ENCODE results near the gene CAMK1D.

Gene CAMK1D

GRCh38 chr10:12702215-12702770 is 352.9 kb downstream of the CAMK1D start:
- no peak for TF ChIP-seq EZH2phosphoT487 (IDR thresholded peaks at IDR 0.05; ENCODE audit: borderline replicate concordance, low read length)
- no peak for TF ChIP-seq CTCF (IDR thresholded peaks at IDR 0.05; ENCODE audit: low read depth, low read length, poor library complexity, severe bottlenecking)
- Histone ChIP-seq H3K27ac (ENCODE audit: low read depth, low read length) (no peak overlapping the region), H3K4me3 (ENCODE audit: low read length) (no peak overlapping the region), H3K79me2 (ENCODE audit: control insufficient read depth, low read length) (no peaks in the 10 kb centered on the region), H3K27me3 (ENCODE audit: control insufficient read depth, low read length) (no peaks in the 10 kb centered on the region), H3F3A (ENCODE audit: control insufficient read depth, insufficient read depth) (no peaks in the 10 kb centered on the region), H3K36me3 (ENCODE audit: control insufficient read depth, low read length) (no peaks in the 10 kb centered on the region; the same call in 1 of the 2 replicates), H3K9me3 (ENCODE audit: control insufficient read depth, insufficient read depth, low read length) (no peaks in the 10 kb centered on the region), H3K4me1 (ENCODE audit: control insufficient read depth, low read length) (no peaks in the 10 kb centered on the region), H3K9me2 (replicated peaks; ENCODE audit: control insufficient read depth, low read length) (no peaks in the 10 kb centered on the region), H3K4me2 (ENCODE audit: low read length) (no peak overlapping the region), H4K20me1 (ENCODE audit: control insufficient read depth, insufficient read depth, low read depth, low read length) (0 out of 2 replicates have a peak, but pooled peaks cover 6% of the 10 kb centered on the region)

DNA sequence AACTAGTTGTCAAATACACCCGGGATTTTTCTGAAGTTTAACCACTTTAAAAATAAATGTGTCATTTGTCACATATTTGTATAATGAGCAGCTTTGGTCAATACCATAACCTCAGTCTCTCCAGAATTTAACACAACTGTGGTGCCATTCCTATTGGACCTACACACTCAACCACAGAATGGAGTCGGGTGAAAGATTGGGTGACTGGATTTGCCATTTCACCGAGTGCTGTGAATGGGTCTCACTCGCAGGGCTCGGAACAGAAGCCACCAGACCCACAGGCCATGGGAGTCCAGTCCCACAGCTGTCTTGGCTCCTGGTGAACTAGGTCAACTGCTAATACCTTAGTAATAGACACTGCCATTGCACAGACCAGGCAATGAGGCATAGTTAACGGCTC is 353.8 kb downstream of the CAMK1D start:
- no peaks in the 10 kb centered on the region for H3K4me1 ChIP-seq (ENCODE audit: control insufficient read depth, low read length)
- H3F3A ChIP-seq (ENCODE audit: control insufficient read depth, insufficient read depth), result no peaks in the 10 kb centered on the region
- TF ChIP-seq EZH2phosphoT487 (IDR thresholded peaks at IDR 0.05; ENCODE audit: borderline replicate concordance, low read length) (no peak), CTCF (IDR thresholded peaks at IDR 0.05; ENCODE audit: low read depth, low read length, poor library complexity, severe bottlenecking) (no peak)
- H3K9me2 ChIP-seq (replicated peaks; ENCODE audit: control insufficient read depth, low read length), result no peaks in the 10 kb centered on the region
- no peak overlapping the region for H3K4me3 ChIP-seq (ENCODE audit: low read length)
- H3K36me3 ChIP-seq (ENCODE audit: control insufficient read depth, low read length), result no peaks in the 10 kb centered on the region; the same call in 1 of the 2 replicates
- H3K9me3 ChIP-seq (ENCODE audit: control insufficient read depth, insufficient read depth, low read length), result no peaks in the 10 kb centered on the region
- no peak overlapping the region for H3K4me2 ChIP-seq (ENCODE audit: low read length)
- no peaks in the 10 kb centered on the region for H3K27me3 ChIP-seq (ENCODE audit: control insufficient read depth, low read length)
- H3K79me2 ChIP-seq (ENCODE audit: control insufficient read depth, low read length), result no peaks in the 10 kb centered on the region
- 0 out of 2 replicates have a peak, but pooled peaks cover 6% of the 10 kb centered on the region for H4K20me1 ChIP-seq (ENCODE audit: control insufficient read depth, insufficient read depth, low read depth, low read length)
- H3K27ac ChIP-seq (ENCODE audit: low read depth, low read length), result no peak overlapping the region

DNA sequence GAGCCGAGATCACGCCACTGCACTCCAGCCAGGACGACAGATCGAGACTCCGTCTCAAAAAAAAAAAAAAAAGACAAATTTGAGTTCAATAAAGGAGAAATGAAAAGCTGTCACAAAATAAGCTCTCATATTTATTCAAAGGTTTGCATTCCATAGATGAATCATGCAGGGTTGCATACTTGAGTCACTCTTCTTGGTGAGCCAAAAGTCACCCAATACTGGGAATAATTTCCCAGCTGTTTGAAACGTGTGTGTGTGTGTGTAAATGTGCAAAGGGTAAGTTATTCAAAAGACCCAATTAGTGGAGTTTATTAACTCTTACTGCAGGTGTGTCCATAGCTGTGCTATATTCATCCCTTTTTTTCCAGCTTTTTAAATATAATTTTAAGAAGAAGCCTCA is 354.5 kb downstream of the CAMK1D start:
- TF ChIP-seq EZH2phosphoT487 (IDR thresholded peaks at IDR 0.05; ENCODE audit: borderline replicate concordance, low read length), result no peak
- TF ChIP-seq CTCF (IDR thresholded peaks at IDR 0.05; ENCODE audit: low read depth, low read length, poor library complexity, severe bottlenecking), result no peak
- no peak overlapping the region for H3K4me3 ChIP-seq (ENCODE audit: low read length)

More for the DNA sequence above, 354.5 kb downstream of the CAMK1D start:
- 0 out of 2 replicates have a peak, but pooled peaks cover 6% of the 10 kb centered on the region for H4K20me1 ChIP-seq (ENCODE audit: control insufficient read depth, insufficient read depth, low read depth, low read length)
- no peaks in the 10 kb centered on the region for H3K9me2 ChIP-seq (replicated peaks; ENCODE audit: control insufficient read depth, low read length)
- H3F3A ChIP-seq (ENCODE audit: control insufficient read depth, insufficient read depth), result no peaks in the 10 kb centered on the region
- no peaks in the 10 kb centered on the region for H3K4me1 ChIP-seq (ENCODE audit: control insufficient read depth, low read length)
- no peaks in the 10 kb centered on the region; the same call in 1 of the 2 replicates for H3K36me3 ChIP-seq (ENCODE audit: control insufficient read depth, low read length)
- no peaks in the 10 kb centered on the region for H3K9me3 ChIP-seq (ENCODE audit: control insufficient read depth, insufficient read depth, low read length)
- no peaks in the 10 kb centered on the region for H3K27me3 ChIP-seq (ENCODE audit: control insufficient read depth, low read length)
- no peak overlapping the region for H3K27ac ChIP-seq (ENCODE audit: low read depth, low read length)
- no peaks in the 10 kb centered on the region for H3K79me2 ChIP-seq (ENCODE audit: control insufficient read depth, low read length)
- no peak overlapping the region for H3K4me2 ChIP-seq (ENCODE audit: low read length)

Data from DOHH2 (cell line).